Measurements from ENCODE around the gene C10orf95.

GRCh38 chr10:102418622-102419268 lies 32.6 kb downstream of the C10orf95 start, which contains the start of gene PSD:
- TF ChIP-seq CTCF (IDR thresholded peaks at IDR 0.05) (no peak), POLR2A (IDR thresholded peaks at IDR 0.05) (no peak)

Data from sigmoid colon (tissue), 3 donors.